Endothelial cell of umbilical vein (primary cell): ENCODE measurements around the gene PM20D2. TPM values are rescaled to one million over a fixed set of nuclear protein-coding genes. Genes with fewer than 3 reads are reported as not detected.
A peak's percentile ranks its signal among the peaks of the same experiment; 100 is the strongest.

ENCODE experiments used
- BruUV-seq: library from RNA; stranded (reverse); fragments of 400-500 nt; replicated peaks from 2 replicates; lab custom pipeline; 2021; lab: Mats Ljungman, UMichigan
- CTCF ChIA-PET: fragments of 300-600, 350-600 bp; sonication (Branson Sonifier 250); formaldehyde crosslinking; loops from one replicate; lab custom pipeline; 2021; ENCODE audit warnings: antibody characterized with exemption, inconsistent platforms; lab: Charles Lee
- POLR2A ChIA-PET: fragments of 300-600, 350-600 bp; sonication (Branson Sonifier 250); formaldehyde crosslinking; loops from one replicate; lab custom pipeline; 2021; ENCODE audit warnings: antibody characterized with exemption, inconsistent platforms; lab: Charles Lee
- DNase-seq: peaks from one replicate; pipeline ENCODE4 v3.0.0-alpha.2; 2011; ENCODE audit warnings: low read depth, low spot score
- FAIRE-seq: peaks from 2 replicates; lab custom pipeline; 2011; peaks lifted over from hg19 to GRCh38; lab: Jason Lieb, UNC
- H2AFZ ChIP-seq: 2 replicates; pipeline ENCODE4 v1.6.0; 2012; ENCODE audit warnings: low read depth, low read length, control low read depth, inconsistent platforms
- H3K27ac ChIP-seq: 2 replicates; pipeline ENCODE4 v1.5.1; 2011; ENCODE audit warnings: low read depth, mild to moderate bottlenecking, control low read depth, low read length, moderate library complexity; ENCODE audit not compliant: insufficient read depth
- H3K27me3 ChIP-seq, 2 experiments: 2 replicates each; pipeline versions ENCODE4 v1.6.0 to v1.6.1; 2011; ENCODE audit warnings: low read length in 2 of 2, mixed read lengths in 1 of 2; ENCODE audit not compliant: control insufficient read depth in 2 of 2, insufficient read depth in 2 of 2
- H3K36me3 ChIP-seq, 2 experiments: 2 replicates in 1 of 2; 3 replicates in 1 of 2; pipeline ENCODE4 v1.5.1; 2011; ENCODE audit warnings: low read length in 2 of 2, mild to moderate bottlenecking in 1 of 2, moderate library complexity in 1 of 2; ENCODE audit not compliant: control insufficient read depth in 2 of 2, insufficient read depth in 2 of 2; ENCODE audit errors: extremely low read depth in 1 of 2
- H3K4me1 ChIP-seq: 3 replicates; pipeline ENCODE4 v1.5.1; 2011; ENCODE audit warnings: mild to moderate bottlenecking, low read length; ENCODE audit not compliant: control insufficient read depth, insufficient read depth; ENCODE audit errors: extremely low read depth
- H3K4me2 ChIP-seq: 2 replicates; pipeline ENCODE4 v1.6.1; 2011; ENCODE audit warnings: low read length, control low read depth, mixed read lengths; ENCODE audit not compliant: insufficient read depth
- H3K4me3 ChIP-seq, 3 experiments: fragments of 200-600 bp in 1 of 3; sonication (generic), shearing (Covaris generic) in 1 of 3; replicated peaks in 1 of 3; 2 replicates each; pipeline ENCODE4 v1.5.1; 2011 to 2016; ENCODE audit warnings: control low read depth in 3 of 3, low read length in 3 of 3, mild to moderate bottlenecking in 2 of 3, inconsistent platforms in 1 of 3, low read depth in 1 of 3, moderate library complexity in 1 of 3; ENCODE audit not compliant: insufficient read depth in 1 of 3
- H3K79me2 ChIP-seq: 2 replicates; pipeline ENCODE4 v1.6.0; 2012; ENCODE audit warnings: low read length, inconsistent platforms; ENCODE audit not compliant: control insufficient read depth, insufficient read depth
- H3K9ac ChIP-seq: replicated peaks from 2 replicates; pipeline ENCODE3; 2011; ENCODE audit warnings: low read length, control low read depth; ENCODE audit not compliant: insufficient read depth; ENCODE audit errors: extremely low read depth
- H3K9me1 ChIP-seq: replicated peaks from 3 replicates; pipeline ENCODE4 v1.6.0; 2011; ENCODE audit warnings: mild to moderate bottlenecking, low read length; ENCODE audit not compliant: control insufficient read depth, insufficient read depth; ENCODE audit errors: extremely low read depth
- H3K9me3 ChIP-seq: replicated peaks from 2 replicates; pipeline ENCODE4 v1.5.1; 2012; ENCODE audit warnings: low read length, inconsistent platforms; ENCODE audit not compliant: control insufficient read depth, insufficient read depth
- H4K20me1 ChIP-seq: replicated peaks from 2 replicates; pipeline ENCODE3; 2011; ENCODE audit warnings: mild to moderate bottlenecking, low read length; ENCODE audit not compliant: control insufficient read depth, insufficient read depth; ENCODE audit errors: extremely low read depth
- EZH2 ChIP-seq: IDR thresholded peaks from 2 replicates; pipeline ENCODE4 v1.6.1; 2012; ENCODE audit warnings: borderline replicate concordance, low read depth, mild to moderate bottlenecking, moderate library complexity, low read length, inconsistent platforms; ENCODE audit not compliant: severe bottlenecking
- FOS ChIP-seq: IDR thresholded peaks from 2 replicates; pipeline ENCODE4 v1.6.1; 2011; ENCODE audit warnings: mild to moderate bottlenecking, low read length, moderate library complexity, borderline replicate concordance; ENCODE audit not compliant: insufficient read depth
- GATA2 ChIP-seq: IDR thresholded peaks from 2 replicates; pipeline ENCODE4 v1.7.0; 2011; ENCODE audit warnings: low read depth, mild to moderate bottlenecking, moderate library complexity, mixed read lengths, low read length; ENCODE audit not compliant: insufficient read length, insufficient read depth
- JUN ChIP-seq: IDR thresholded peaks from 2 replicates; pipeline ENCODE4 v1.6.1; 2011; ENCODE audit warnings: borderline replicate concordance, low read depth; ENCODE audit not compliant: insufficient read length, insufficient read depth
- MYC ChIP-seq: IDR thresholded peaks from one replicate; pipeline ENCODE4 v1.6.1; 2011; ENCODE audit warnings: mild to moderate bottlenecking, low read depth, low read length
- POLR2A ChIP-seq: IDR thresholded peaks from 2 replicates; pipeline ENCODE4 v1.6.1; 2012; ENCODE audit warnings: low read depth, mild to moderate bottlenecking, control low read depth, low read length
- dilution Hi-C: fragments of 300-500 bp; cut with MboI; formaldehyde crosslinking; loops from one replicate; pipeline ENCODE4 v1.15.0; 2019; ENCODE audit warnings: low sequenced_read_pairs; ENCODE audit not compliant: extremely low pct_ligation_motif_present
- intact Hi-C: fragments of 100-400 bp; cut with micrococcal nuclease; formaldehyde crosslinking; loops from one replicate; pipeline ENCODE4 v1.10.0; 2022
- polyA plus RNA-seq, 4 experiments: library from polyadenylated mRNA; depleted of rRNA in 3 of 4; stranded (reverse) in 3 of 4; unstranded in 1 of 4; fragments of >200 nt; gene quantifications; 2 replicates each; pipeline versions ENCODE4 v1.2.1 to v1.2.3, GENCODE V29; 2011 to 2012; ENCODE audit warnings: missing spikeins in 1 of 4
- total RNA-seq: library from RNA; stranded (reverse); gene quantifications from 2 replicates; pipeline ENCODE4 v1.2.3, GENCODE V29; 2021

PM20D2 gene
- total and polyA plus RNA-seq, 2 donors (not counting 3 experiments of a cell fraction or from before 2014, with no cell fraction given), result 3.0 to 10.9 TPM

DNA sequence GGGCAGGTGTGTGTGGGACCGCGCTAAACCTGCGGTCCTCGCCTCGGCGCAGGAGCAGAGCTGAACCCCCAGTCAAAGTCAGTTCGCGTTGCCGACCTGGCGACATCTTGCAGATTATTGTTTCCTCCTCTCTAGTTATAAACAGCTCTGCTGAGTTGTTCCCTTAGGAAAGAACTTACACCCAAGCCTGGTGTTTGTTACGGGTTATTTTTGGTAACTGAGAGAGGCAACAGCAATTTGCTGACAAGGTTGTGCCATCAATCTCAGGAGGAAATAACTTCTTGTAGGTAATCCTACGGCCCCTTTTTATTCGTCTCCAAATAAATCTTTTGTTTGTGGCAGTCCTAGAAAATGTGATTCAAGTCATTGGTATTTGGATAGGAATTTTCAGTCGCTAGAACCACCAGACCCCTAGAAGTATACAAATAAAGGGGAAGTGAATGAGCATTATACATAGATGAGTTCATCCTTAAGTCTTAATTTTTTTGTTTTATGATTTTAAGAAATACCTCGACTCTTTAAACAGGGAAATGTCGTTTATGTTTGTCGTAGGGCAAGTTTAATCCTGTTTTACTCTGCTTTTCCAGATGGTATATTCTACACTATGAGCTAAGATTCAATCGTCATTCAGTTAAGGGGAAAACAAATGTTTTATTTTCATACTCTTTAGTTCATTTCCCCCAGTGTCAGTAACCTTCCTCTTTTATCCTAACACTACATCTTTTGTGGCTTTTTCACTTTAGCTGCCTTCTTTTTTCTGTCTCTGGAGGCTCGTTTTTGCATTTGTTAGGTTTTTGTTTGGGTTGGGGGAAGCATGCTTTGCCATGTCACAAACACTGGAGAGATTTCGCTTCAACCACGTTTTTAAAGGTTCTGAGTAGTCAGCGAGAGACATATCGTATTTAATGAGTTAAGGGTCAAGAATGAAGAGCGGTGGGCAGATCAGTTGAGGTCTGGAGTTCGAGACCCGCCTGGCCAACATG, 1.2 kb downstream of the PM20D2 start:
- ChIA-PET CTCF (interaction anchor here (1.1 to 2.7 kb wide), 8 partner anchors 10 to 225 kb away, joined by 3 to 18 read pairs (median 6); no protein-coding TSS in a partner anchor), POLR2A (interaction anchor here (1.2 to 2.0 kb wide), 4 partner anchors 9 to 205 kb away, joined by 3 to 7 read pairs (median 4); partner anchors contain the start of genes PNRC1 and UBE2J1)
- Histone ChIP-seq H3K4me2 (peak overlapping the region; percentile 62), H3K27me3 (peaks cover 5 to 7% of the 10 kb centered on the region in 2 experiments), H3K4me1 (peaks cover 10% of the 10 kb centered on the region), H3K9me3 (no peaks in the 10 kb centered on the region), H3K9me1 (no peaks in the 10 kb centered on the region), H3K4me3 (peak overlapping the region; percentile 52 to 83 (median 79)), H3K27ac (peak overlapping the region; percentile 72), H3K36me3 (no peaks in the 10 kb centered on the region), H4K20me1 (no peaks in the 10 kb centered on the region), H3K9ac (peak overlapping the region; percentile 81), H2AFZ (peak overlapping the region; percentile 97), H3K79me2 (peaks cover 4% of the 10 kb centered on the region)
- TF ChIP-seq FOS, result no peak
- no peak for TF ChIP-seq JUN
- TF ChIP-seq POLR2A, result no peak
- no peak for TF ChIP-seq GATA2
- TF ChIP-seq EZH2, result no peak
- no peak for TF ChIP-seq MYC
- intact Hi-C loops, result loop anchor here (1.0 to 5.0 kb wide), 4 partner anchors 67 to 205 kb away; partner anchors contain the start of genes PNRC1, RNGTT and UBE2J1
- dilution Hi-C loops, result no loop called here
- BruUV-seq, result TSS peak; percentile 53
- peak; percentile 47 for DNase-seq
- peak; percentile 70 for FAIRE-seq
